ENCODE results near the gene RNASE4. TPM values are rescaled to one million over a fixed set of nuclear protein-coding genes. Genes with fewer than 3 reads are reported as not detected.

The RNASE4 gene
- total RNA-seq, 2 donors from 2014 or later = 0.50 to 1.2 TPM

GRCh38 chr14:20682127-20682434 lies 2.3 kb upstream of the RNASE4 start:
- H3K9me3 Mint-ChIP-seq = no peaks in the 10 kb centered on the region
- H3K27me3 Mint-ChIP-seq = no peaks in the 10 kb centered on the region
- no peak for ATAC-seq
- H3K27ac Mint-ChIP-seq = no peak overlapping the region
- DNase-seq (ENCODE audit: low spot score) = no peak
- no peak overlapping the region for H3K4me3 Mint-ChIP-seq
- H3K4me1 Mint-ChIP-seq (ENCODE audit: low read depth in 2 of 2) = peaks cover 0 to 18% of the 10 kb centered on the region in 2 donors
- no peaks in the 10 kb centered on the region for H3K36me3 Mint-ChIP-seq

- H3K27me3 Mint-ChIP-seq = no peaks in the 10 kb centered on the region
- no peak overlapping the region for H3K4me3 Mint-ChIP-seq
- H3K9me3 Mint-ChIP-seq = no peaks in the 10 kb centered on the region
- peak; percentile 84 for DNase-seq (ENCODE audit: low spot score)
- H3K4me1 Mint-ChIP-seq (ENCODE audit: low read depth in 2 of 2) = peaks cover 0 to 18% of the 10 kb centered on the region in 2 donors
- H3K27ac Mint-ChIP-seq = no peak overlapping the region
- peak; percentile 77 to 84 for ATAC-seq
- H3K36me3 Mint-ChIP-seq = no peaks in the 10 kb centered on the region
These were observed 1.8 kb upstream of the RNASE4 start for GRCh38 chr14:20682435-20683124.

- peaks cover 0 to 18% of the 10 kb centered on the region in 2 donors for H3K4me1 Mint-ChIP-seq (ENCODE audit: low read depth in 2 of 2)
- no peak overlapping the region for H3K27ac Mint-ChIP-seq
- H3K9me3 Mint-ChIP-seq = no peaks in the 10 kb centered on the region
- H3K27me3 Mint-ChIP-seq = no peaks in the 10 kb centered on the region
- H3K4me3 Mint-ChIP-seq = no peak overlapping the region
- ATAC-seq = peak; percentile 63 to 72
- no peaks in the 10 kb centered on the region for H3K36me3 Mint-ChIP-seq
- peak; percentile 80 for DNase-seq (ENCODE audit: low spot score)
These were observed 1.1 kb upstream of the RNASE4 start for GRCh38 chr14:20683125-20683890.

DNA sequence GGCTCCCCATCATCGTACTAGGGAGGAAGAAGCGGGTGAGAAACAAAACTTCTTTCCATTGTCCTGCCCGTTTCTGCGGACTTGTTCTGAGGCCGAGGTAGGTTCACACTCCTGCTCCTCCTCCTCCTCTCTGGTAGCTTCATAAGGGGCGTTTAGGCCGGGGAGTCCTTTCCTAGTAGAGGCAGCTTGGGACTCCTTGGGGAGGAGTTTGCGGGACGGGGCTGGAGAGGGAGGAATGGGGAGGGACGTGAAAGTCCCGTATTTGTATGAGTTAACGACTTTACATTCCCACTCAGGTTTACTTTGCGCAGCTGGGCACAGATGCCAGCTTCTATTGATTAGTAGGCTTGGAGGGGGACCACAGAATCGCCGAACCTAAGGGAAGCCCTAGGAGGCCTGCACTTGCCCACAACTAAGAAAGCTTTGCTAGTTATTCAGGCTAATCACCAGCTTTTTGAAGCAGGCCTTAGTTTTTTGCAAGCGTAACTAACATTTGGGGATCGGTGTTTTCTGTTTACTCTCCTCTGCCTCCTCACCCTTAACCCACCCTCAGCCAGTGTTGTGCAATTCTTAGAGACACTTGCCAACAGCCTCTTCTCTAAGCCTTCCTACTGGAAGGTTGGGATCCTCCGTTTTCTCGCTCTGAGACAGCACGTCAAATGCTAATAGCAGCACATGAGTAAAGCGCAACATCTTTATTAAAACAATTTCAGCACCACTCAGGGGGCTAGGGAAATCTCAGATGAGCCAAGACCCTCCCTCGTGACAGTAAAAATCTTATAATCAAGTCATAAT lies 499 bp downstream of the RNASE4 start:
- ATAC-seq (no peak), DNase-seq (ENCODE audit: low spot score) (no peak)
- Mint-ChIP-seq H3K4me1 (ENCODE audit: low read depth in 2 of 2) (peaks cover 4 to 21% of the 10 kb centered on the region in 2 donors), H3K9me3 (no peaks in the 10 kb centered on the region), H3K27ac (no peak overlapping the region), H3K4me3 (no peak overlapping the region), H3K36me3 (no peaks in the 10 kb centered on the region), H3K27me3 (peaks cover 0 to 3% of the 10 kb centered on the region in 2 donors)

- no peak for ATAC-seq
- no peak for DNase-seq (ENCODE audit: low spot score)
- Mint-ChIP-seq H3K4me3 (no peak overlapping the region), H3K36me3 (no peaks in the 10 kb centered on the region), H3K4me1 (ENCODE audit: low read depth in 2 of 2) (peaks cover 11 to 12% of the 10 kb centered on the region in 2 donors), H3K9me3 (no peaks in the 10 kb centered on the region), H3K27ac (no peak overlapping the region), H3K27me3 (peaks cover 0 to 3% of the 10 kb centered on the region in 2 donors)
These were observed 2.2 kb downstream of the RNASE4 start for GRCh38 chr14:20686386-20687143.

- no peak overlapping the region for H3K4me3 Mint-ChIP-seq
- no peaks in the 10 kb centered on the region for H3K9me3 Mint-ChIP-seq
- peak overlapping the region in 1 of 2 donors; percentile 7 for H3K27ac Mint-ChIP-seq
- peaks cover 7 to 11% of the 10 kb centered on the region in 2 donors for H3K4me1 Mint-ChIP-seq (ENCODE audit: low read depth in 2 of 2)
- DNase-seq (ENCODE audit: low spot score) (no peak), ATAC-seq (no peak)
- no peaks in the 10 kb centered on the region for H3K36me3 Mint-ChIP-seq
- H3K27me3 Mint-ChIP-seq = peaks cover 0 to 3% of the 10 kb centered on the region in 2 donors
These were observed 3.2 kb downstream of the RNASE4 start for GRCh38 chr14:20687362-20688166.

GRCh38 chr14:20688167-20688839 lies 3.9 kb downstream of the RNASE4 start, which contains the start of gene ANG:
Gene ANG (plus strand): TSS chr14:20688764. CDS start chr14:20693565, 4,801 bp downstream.
- Mint-ChIP-seq H3K9me3 (no peaks in the 10 kb centered on the region), H3K36me3 (no peaks in the 10 kb centered on the region), H3K27me3 (peaks cover 0 to 3% of the 10 kb centered on the region in 2 donors), H3K4me3 (no peak within 1 kb of the TSS), H3K27ac (peak within 1 kb of the TSS in 1 of 2 donors; percentile 7), H3K4me1 (ENCODE audit: low read depth in 2 of 2) (peaks cover 7 to 11% of the 10 kb centered on the region in 2 donors)
- DNase-seq (ENCODE audit: low spot score) (no peak), ATAC-seq (no peak)

DNA sequence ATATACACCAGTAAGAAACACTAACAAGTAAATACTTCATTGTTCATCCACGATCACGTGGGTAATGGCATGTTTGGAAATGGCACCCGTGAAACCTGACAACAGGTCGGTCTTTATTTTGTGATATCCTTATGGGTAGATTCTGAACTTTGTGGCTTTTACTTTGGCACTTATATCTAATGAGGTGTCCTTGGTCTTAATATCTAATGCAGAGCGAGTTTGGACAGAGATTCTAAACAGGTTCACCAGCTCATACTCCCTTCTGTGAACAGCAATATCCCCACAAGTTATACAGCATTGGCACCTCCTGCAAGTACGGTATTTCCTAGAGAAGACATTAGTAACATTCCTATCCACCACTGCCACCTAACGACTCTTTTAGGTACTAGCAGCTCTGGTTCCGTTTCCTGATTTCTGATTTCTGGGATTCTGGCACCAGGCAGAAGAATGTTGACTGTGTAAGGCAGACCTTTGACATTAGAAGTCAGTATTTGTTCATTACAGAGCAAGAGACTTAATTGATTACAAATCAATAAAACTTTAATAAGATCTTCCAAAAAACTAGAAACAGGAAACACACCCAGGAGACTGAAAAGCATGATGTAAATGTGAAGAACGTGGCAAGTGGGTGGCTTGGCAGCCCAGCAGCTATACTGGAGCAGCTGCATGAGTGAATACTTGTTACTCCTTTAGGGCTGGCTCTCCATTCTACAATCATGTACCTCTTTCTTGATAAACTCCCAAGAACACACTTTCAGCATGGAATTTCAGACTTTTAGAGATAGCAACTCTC lies 6.7 kb downstream of the RNASE4 start:
- H3K27me3 Mint-ChIP-seq = peaks cover 0 to 3% of the 10 kb centered on the region in 2 donors
- H3K9me3 Mint-ChIP-seq = no peaks in the 10 kb centered on the region
- peaks cover 7 to 11% of the 10 kb centered on the region in 2 donors for H3K4me1 Mint-ChIP-seq (ENCODE audit: low read depth in 2 of 2)
- ATAC-seq (peak; percentile 73 to 84), DNase-seq (ENCODE audit: low spot score) (no peak)
- H3K36me3 Mint-ChIP-seq = no peaks in the 10 kb centered on the region
- no peak overlapping the region for H3K27ac Mint-ChIP-seq
- H3K4me3 Mint-ChIP-seq = no peak overlapping the region

DNA sequence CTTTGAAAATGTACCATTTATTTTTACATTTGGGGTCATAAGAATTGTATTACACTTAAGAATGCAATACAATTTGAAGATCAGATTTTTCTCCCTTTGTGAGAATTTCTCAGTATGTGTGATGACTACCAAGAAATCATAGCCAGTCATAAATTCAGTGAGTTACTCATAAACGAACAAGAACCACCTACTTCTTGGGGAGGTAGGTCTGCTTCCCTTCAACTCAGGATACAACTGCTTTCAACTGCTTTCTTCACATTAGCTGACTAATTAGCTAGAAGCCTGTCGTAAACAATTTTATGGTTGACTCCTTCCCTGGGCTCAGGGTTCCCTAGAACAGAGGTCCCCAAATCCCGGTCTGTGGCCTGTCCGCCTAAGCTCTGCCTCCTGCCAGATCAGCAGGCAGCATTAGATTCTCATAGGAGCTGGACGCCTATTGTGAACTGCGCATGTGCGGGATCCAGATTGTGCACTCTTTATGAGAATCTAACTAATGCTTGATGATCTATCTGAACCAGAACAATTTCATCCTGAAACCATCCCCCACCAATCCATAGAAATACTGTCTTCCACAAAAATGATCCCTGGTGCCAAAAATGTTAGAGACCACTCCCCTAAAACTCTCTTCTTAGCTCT lies 7.9 kb downstream of the RNASE4 start:
- no peaks in the 10 kb centered on the region for H3K36me3 Mint-ChIP-seq
- peak in 1 of 2 donors; percentile 73 for ATAC-seq
- peaks cover 0 to 3% of the 10 kb centered on the region in 2 donors for H3K27me3 Mint-ChIP-seq
- peaks cover 10 to 11% of the 10 kb centered on the region in 2 donors for H3K4me1 Mint-ChIP-seq (ENCODE audit: low read depth in 2 of 2)
- no peak overlapping the region for H3K27ac Mint-ChIP-seq
- no peaks in the 10 kb centered on the region for H3K9me3 Mint-ChIP-seq
- no peak overlapping the region for H3K4me3 Mint-ChIP-seq
- DNase-seq (ENCODE audit: low spot score) = no peak

DNA sequence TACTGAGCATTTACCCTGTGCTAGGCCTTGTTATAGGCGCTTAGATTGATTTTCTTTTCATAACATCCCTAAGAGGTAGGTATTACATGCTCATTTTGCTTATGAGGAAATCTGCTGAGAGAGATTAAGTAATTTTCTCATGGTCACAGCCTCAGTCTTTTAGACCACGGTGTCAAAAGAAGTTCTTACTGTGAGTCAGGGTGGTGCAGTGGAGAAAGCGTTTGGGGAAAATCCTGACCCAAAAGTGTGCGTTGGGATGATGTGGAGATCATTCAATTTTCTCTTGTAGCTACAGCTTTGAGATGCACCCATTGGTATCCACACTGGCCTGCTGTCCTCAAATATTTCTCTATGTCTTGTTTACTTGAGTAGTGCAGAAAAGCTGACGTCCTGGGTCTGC lies 12.4 kb downstream of the RNASE4 start:
- Mint-ChIP-seq H3K36me3 (no peaks in the 10 kb centered on the region), H3K4me3 (no peak overlapping the region), H3K4me1 (ENCODE audit: low read depth in 2 of 2) (peaks cover 5 to 6% of the 10 kb centered on the region in 2 donors), H3K9me3 (no peaks in the 10 kb centered on the region), H3K27me3 (peaks cover 0 to 6% of the 10 kb centered on the region in 2 donors), H3K27ac (no peak overlapping the region)
- no peak for DNase-seq (ENCODE audit: low spot score)
- no peak for ATAC-seq

GRCh38 chr14:20697273-20698017 lies 13.1 kb downstream of the RNASE4 start:
- peaks cover 5 to 6% of the 10 kb centered on the region in 2 donors for H3K4me1 Mint-ChIP-seq (ENCODE audit: low read depth in 2 of 2)
- H3K9me3 Mint-ChIP-seq = no peaks in the 10 kb centered on the region
- ATAC-seq = peak; percentile 54 to 76
- peaks cover 0 to 6% of the 10 kb centered on the region in 2 donors for H3K27me3 Mint-ChIP-seq
- peak; percentile 71 for DNase-seq (ENCODE audit: low spot score)
- no peak overlapping the region for H3K4me3 Mint-ChIP-seq
- no peak overlapping the region for H3K27ac Mint-ChIP-seq
- no peaks in the 10 kb centered on the region for H3K36me3 Mint-ChIP-seq
